GM21528 (cell line): ENCODE data around the gene DNAAF1.
"Not testable (repeated sequence)": the region's sequence is repeated elsewhere in the genome, so short reads cannot be mapped to it uniquely, and the experiment has no call there.

Experiments used
- ATAC-seq: cut with Tn5 transposase; IDR thresholded peaks from one replicate; pipeline ENCODE4 v1.9.1; 2021; ENCODE audit warnings: mild to moderate bottlenecking, moderate library complexity; ENCODE audit not compliant: unreplicated experiment, low FRiP score

Gene DNAAF1

GRCh38 chr16:84205123-84205522, 60.0 kb downstream of the DNAAF1 start:
- not testable (repeated sequence) for ATAC-seq

- no peak for ATAC-seq
These were observed 61.0 kb downstream of the DNAAF1 start for GRCh38 chr16:84205976-84206691.

- ATAC-seq, result no peak
These were observed 62.1 kb downstream of the DNAAF1 start for GRCh38 chr16:84207251-84207650.

GRCh38 chr16:84207879-84208278, 62.8 kb downstream of the DNAAF1 start:
- no peak for ATAC-seq

- no peak for ATAC-seq
These were observed 64.9 kb downstream of the DNAAF1 start for GRCh38 chr16:84209989-84210388.

- ATAC-seq, result no peak
These were observed 67.0 kb downstream of the DNAAF1 start for GRCh38 chr16:84212154-84212553.

GRCh38 chr16:84212631-84213030, 67.5 kb downstream of the DNAAF1 start:
- no peak for ATAC-seq

GRCh38 chr16:84214451-84215066, 69.5 kb downstream of the DNAAF1 start:
- ATAC-seq, result no peak

GRCh38 chr16:84215531-84215930, 70.4 kb downstream of the DNAAF1 start:
- ATAC-seq, result no peak

- ATAC-seq, result not testable (repeated sequence)
These were observed 71.0 kb downstream of the DNAAF1 start for GRCh38 chr16:84216144-84216543.

- no peak for ATAC-seq
These were observed 73.2 kb downstream of the DNAAF1 start for GRCh38 chr16:84218176-84218823.

GRCh38 chr16:84218956-84219355, 73.8 kb downstream of the DNAAF1 start:
- no peak for ATAC-seq

- ATAC-seq, result no peak
These were observed 75.7 kb downstream of the DNAAF1 start for GRCh38 chr16:84220851-84221250.

GRCh38 chr16:84223456-84223855, 78.3 kb downstream of the DNAAF1 start:
- no peak for ATAC-seq

GRCh38 chr16:84224554-84224953, 79.4 kb downstream of the DNAAF1 start:
- no peak for ATAC-seq

GRCh38 chr16:84225126-84225525, 80.0 kb downstream of the DNAAF1 start:
- no peak for ATAC-seq

GRCh38 chr16:84225571-84225970, 80.5 kb downstream of the DNAAF1 start:
- ATAC-seq, result no peak

- ATAC-seq, result no peak
These were observed 80.9 kb downstream of the DNAAF1 start for GRCh38 chr16:84226026-84226425.
